Vagina (tissue), 2 donors: ENCODE results near the gene APOL4. TPM values are rescaled to one million over a fixed set of nuclear protein-coding genes. Genes with fewer than 3 reads are reported as not detected.
A peak's percentile ranks its signal among the peaks of the same experiment; 100 is the strongest.

ENCODE experiments used
- DNase-seq, 2 donors: peaks; one replicate each; pipeline ENCODE4 v3.0.0-alpha.2; 2017; ENCODE audit errors: extremely low spot score in 2 of 2
- H3K27ac ChIP-seq: fragments of 200-600 bp; sonication (generic); one replicate; pipeline ENCODE4 v1.5.1; 2019
- H3K27me3 ChIP-seq: fragments of 200-600 bp; sonication (generic); one replicate; pipeline ENCODE4 v1.5.1; 2019
- H3K36me3 ChIP-seq, 2 donors: fragments of 200-600 bp; sonication (generic); one replicate each; pipeline ENCODE4 v1.5.1; 2017 to 2019
- H3K4me1 ChIP-seq: fragments of 200-600 bp; sonication (generic); one replicate; pipeline ENCODE4 v1.5.1; 2019
- H3K4me3 ChIP-seq, 2 donors: fragments of 200-600 bp; sonication (generic); 1 replicate in 1 of 2; 2 replicates in 1 of 2; pipeline ENCODE4 v1.5.1; 2016 to 2019
- H3K9me3 ChIP-seq: fragments of 200-600 bp; sonication (generic); one replicate; pipeline ENCODE4 v1.5.1; 2019
- POLR2A ChIP-seq, 2 donors: fragments of 450-650 bp; IDR thresholded peaks; one replicate each; pipeline ENCODE4 v1.6.1; 2017; ENCODE audit warnings: antibody characterized with exemption in 2 of 2, mild to moderate bottlenecking in 2 of 2, moderate library complexity in 2 of 2
- POLR2AphosphoS5 ChIP-seq, 2 donors: sonication (generic); formaldehyde crosslinking; IDR thresholded peaks; one replicate each; pipeline ENCODE4 v1.9.0; 2017; ENCODE audit warnings: antibody characterized with exemption in 2 of 2, mild to moderate bottlenecking in 2 of 2, low read depth in 1 of 2; ENCODE audit not compliant: insufficient read depth in 1 of 2
- intact Hi-C: fragments of 100-400 bp; cut with DNase I; formaldehyde crosslinking; loops from one replicate; pipeline ENCODE4 v1.15.1; 2023
- total RNA-seq: library from RNA; depleted of rRNA; stranded (reverse); fragments of >200 nt; gene quantifications from one replicate; pipeline ENCODE4 v1.2.3, GENCODE V29; 2016
- TF ChIP-seq, protein P1 (sequence below), 3 experiments: fragments of 450-650 bp in 2 of 3; fragments of 200-600 bp in 1 of 3; sonication (generic) in 1 of 3; IDR thresholded peaks; one replicate each; pipeline ENCODE4 v1.5.1; 2017 to 2019; ENCODE audit warnings: antibody characterized with exemption in 3 of 3, mild to moderate bottlenecking in 2 of 3, moderate library complexity in 2 of 3

The APOL4 gene
- total RNA-seq, 1 donor from 2014 or later = 4.2 TPM

DNA sequence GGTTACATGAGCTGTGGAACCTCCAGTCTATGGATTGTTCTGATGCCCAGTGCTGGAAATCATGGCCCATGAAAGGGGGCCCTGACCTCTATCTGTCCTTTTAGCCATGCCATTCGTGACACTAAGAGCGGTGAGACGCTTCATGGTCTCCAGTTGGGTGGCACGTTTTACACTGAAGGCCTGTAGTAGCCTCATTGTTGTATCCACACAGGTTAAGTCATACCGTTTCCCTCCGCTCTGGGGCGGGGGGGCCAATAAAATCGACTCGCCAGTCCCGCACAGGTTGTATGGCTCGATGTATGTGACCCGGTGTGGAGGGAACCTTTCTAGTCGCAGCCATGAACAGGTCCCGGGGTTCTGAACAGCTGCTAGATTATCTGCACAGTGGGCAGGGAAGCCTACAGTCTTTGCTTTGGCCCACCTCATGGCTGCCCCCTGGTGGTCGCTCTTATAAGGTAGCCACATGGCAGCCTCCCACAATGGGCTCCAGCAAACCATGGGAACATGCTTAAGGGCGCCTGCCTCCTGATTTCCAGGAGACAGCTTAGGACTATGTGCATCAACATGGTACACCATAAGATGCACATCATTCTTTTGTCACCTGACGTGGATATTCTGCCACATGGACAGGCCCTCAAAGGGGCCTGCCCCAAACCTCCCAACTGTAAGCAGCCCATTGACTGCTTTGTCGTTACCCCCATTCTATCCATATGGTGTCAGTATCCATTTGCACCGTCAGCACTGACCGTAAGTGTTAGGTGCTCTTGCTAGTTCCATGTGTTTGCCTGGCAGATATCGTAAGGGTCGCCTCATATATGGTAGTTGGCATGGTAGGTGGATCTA is 21.4 kb downstream of the APOL4 start:
- Histone ChIP-seq H3K4me3 (no peak overlapping the region), H3K4me1 (no peaks in the 10 kb centered on the region), H3K36me3 (no peaks in the 10 kb centered on the region), H3K9me3 (no peaks in the 10 kb centered on the region), H3K27me3 (no peaks in the 10 kb centered on the region), H3K27ac (no peak overlapping the region)
- intact Hi-C loops = loop anchor here (5.0 kb wide), 1 partner anchor 38 kb away; no protein-coding TSS in a partner anchor
- TF ChIP-seq POLR2A (IDR thresholded peaks at IDR 0.05) (no peak), POLR2AphosphoS5 (IDR thresholded peaks at IDR 0.05; ENCODE audit: insufficient read depth in 1 of 2, low read depth in 1 of 2) (peak in 1 of 2 donors; percentile 26)
- TF ChIP-seq, protein P1, sequence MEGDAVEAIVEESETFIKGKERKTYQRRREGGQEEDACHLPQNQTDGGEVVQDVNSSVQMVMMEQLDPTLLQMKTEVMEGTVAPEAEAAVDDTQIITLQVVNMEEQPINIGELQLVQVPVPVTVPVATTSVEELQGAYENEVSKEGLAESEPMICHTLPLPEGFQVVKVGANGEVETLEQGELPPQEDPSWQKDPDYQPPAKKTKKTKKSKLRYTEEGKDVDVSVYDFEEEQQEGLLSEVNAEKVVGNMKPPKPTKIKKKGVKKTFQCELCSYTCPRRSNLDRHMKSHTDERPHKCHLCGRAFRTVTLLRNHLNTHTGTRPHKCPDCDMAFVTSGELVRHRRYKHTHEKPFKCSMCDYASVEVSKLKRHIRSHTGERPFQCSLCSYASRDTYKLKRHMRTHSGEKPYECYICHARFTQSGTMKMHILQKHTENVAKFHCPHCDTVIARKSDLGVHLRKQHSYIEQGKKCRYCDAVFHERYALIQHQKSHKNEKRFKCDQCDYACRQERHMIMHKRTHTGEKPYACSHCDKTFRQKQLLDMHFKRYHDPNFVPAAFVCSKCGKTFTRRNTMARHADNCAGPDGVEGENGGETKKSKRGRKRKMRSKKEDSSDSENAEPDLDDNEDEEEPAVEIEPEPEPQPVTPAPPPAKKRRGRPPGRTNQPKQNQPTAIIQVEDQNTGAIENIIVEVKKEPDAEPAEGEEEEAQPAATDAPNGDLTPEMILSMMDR (IDR thresholded peaks at IDR 0.05) = peak; percentile 66 to 94 (median 75)
- no peak for DNase-seq

DNA sequence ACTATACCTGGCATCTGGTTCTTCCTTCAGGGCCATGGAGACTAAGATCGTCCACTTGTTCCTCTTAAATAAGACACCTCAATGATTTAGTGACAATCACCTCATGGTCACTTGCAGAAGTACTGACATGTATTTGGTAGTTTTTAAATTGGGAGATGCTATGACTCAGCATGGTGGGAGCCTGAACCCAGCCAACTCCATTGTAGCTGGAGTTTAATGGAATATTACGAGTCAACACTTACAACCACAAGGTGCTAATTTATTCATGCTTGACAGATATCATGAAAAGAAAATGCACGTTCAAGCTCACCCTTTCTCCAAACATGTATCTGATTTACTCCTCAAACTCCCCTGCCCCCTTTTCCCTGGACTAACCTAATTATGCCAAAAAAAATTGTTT is 24.4 kb downstream of the APOL4 start:
- TF ChIP-seq POLR2A (IDR thresholded peaks at IDR 0.05) (no peak), POLR2AphosphoS5 (IDR thresholded peaks at IDR 0.05; ENCODE audit: insufficient read depth in 1 of 2, low read depth in 1 of 2) (no peak)
- TF ChIP-seq, protein P1 (IDR thresholded peaks at IDR 0.05) = no peak
- Histone ChIP-seq H3K27me3 (no peaks in the 10 kb centered on the region), H3K36me3 (no peaks in the 10 kb centered on the region), H3K9me3 (no peaks in the 10 kb centered on the region), H3K4me3 (no peak overlapping the region), H3K4me1 (no peaks in the 10 kb centered on the region), H3K27ac (no peak overlapping the region)
- intact Hi-C loops = no loop called here
- no peak for DNase-seq

DNA sequence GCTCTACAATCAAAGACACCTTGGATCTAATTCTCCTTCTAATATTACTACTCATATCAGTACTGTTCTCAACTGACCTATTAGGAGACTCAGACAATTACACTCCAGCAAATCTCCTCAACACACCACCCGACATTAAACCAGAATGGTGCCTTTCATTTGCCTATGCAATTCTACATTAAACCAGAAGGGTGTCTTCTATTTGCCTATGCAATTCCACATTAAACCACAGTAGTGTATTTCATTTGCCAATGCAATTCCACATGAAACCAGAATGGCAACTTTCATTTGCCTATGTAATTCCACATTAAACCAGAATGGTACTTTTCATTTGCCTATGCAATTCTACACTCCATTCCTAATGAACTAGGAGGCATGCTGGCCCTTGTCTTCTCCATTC is 25.7 kb downstream of the APOL4 start:
- no peak for DNase-seq
- intact Hi-C loops = no loop called here
- Histone ChIP-seq H3K27ac (no peak overlapping the region), H3K36me3 (no peaks in the 10 kb centered on the region), H3K4me3 (no peak overlapping the region), H3K9me3 (no peaks in the 10 kb centered on the region), H3K4me1 (no peaks in the 10 kb centered on the region), H3K27me3 (no peaks in the 10 kb centered on the region)
- TF ChIP-seq POLR2A (IDR thresholded peaks at IDR 0.05) = no peak
- TF ChIP-seq POLR2AphosphoS5 (IDR thresholded peaks at IDR 0.05; ENCODE audit: insufficient read depth in 1 of 2, low read depth in 1 of 2) = no peak
- TF ChIP-seq, protein P1 (IDR thresholded peaks at IDR 0.05) = no peak

DNA sequence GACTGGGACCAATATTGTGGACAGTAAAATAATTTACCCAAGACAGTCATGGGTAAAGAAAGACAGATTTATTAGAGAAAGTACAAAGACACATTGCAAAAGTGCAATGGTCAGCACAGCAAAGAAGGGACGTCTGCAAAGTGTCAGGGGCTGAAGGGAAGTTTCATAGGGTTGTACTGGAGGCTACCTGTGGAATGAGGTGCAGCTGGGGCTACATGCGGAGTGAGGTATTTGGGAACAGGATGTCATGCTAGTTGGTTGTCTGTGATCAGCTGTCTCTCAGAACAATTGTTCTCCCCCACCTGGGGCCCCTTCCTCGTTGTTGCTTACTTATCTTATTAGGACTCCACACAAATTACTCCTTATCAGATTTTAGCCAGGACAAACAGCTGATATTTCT is 29.7 kb downstream of the APOL4 start:
- intact Hi-C loops = no loop called here
- H3K9me3 ChIP-seq = no peaks in the 10 kb centered on the region
- no peak overlapping the region for H3K4me3 ChIP-seq
- H3K27me3 ChIP-seq = no peaks in the 10 kb centered on the region
- TF ChIP-seq, protein P1 (IDR thresholded peaks at IDR 0.05) = no peak
- TF ChIP-seq POLR2AphosphoS5 (IDR thresholded peaks at IDR 0.05; ENCODE audit: insufficient read depth in 1 of 2, low read depth in 1 of 2) (no peak), POLR2A (IDR thresholded peaks at IDR 0.05) (no peak)
- no peaks in the 10 kb centered on the region for H3K36me3 ChIP-seq
- DNase-seq = no peak
- no peak overlapping the region for H3K27ac ChIP-seq
- H3K4me1 ChIP-seq = no peaks in the 10 kb centered on the region
